Effector CD4-positive, alpha-beta T cell (primary cell): ENCODE measurements around the gene MGAT4A.

ENCODE experiments used
- DNase-seq: peaks from one replicate; pipeline ENCODE4 v3.0.0-alpha.2; 2020

MGAT4A gene

GRCh38 chr2:98569915-98570314, 161.0 kb downstream of the MGAT4A start:
- DNase-seq, result no peak

GRCh38 chr2:98569197-98569793, 161.6 kb downstream of the MGAT4A start:
- DNase-seq, result peak; percentile 70
